HepG2 (cell line): ENCODE results near the gene HEXA. TPM values are rescaled to one million over a fixed set of nuclear protein-coding genes. Genes with fewer than 3 reads are reported as not detected.

Experiments
- ARID2 ChIP-seq: sonication (generic); formaldehyde crosslinking; IDR thresholded peaks from 2 replicates; pipeline ENCODE4 v1.8.1; 2022; ENCODE audit warnings: mild to moderate bottlenecking, missing genetic modification reagents, borderline replicate concordance
- ARNT2 ChIP-seq: sonication (generic); formaldehyde crosslinking; IDR thresholded peaks from 2 replicates; pipeline ENCODE4 v1.8.0; 2022; ENCODE audit warnings: mild to moderate bottlenecking, low read depth, missing genetic modification reagents, moderate library complexity
- BHLHE40 ChIP-seq: IDR thresholded peaks from 2 replicates; pipeline ENCODE4 v1.6.1; 2011; ENCODE audit warnings: low read length, improper control_type of control experiment
- CEBPB ChIP-seq: IDR thresholded peaks from 2 replicates; pipeline ENCODE4 v1.6.1; 2011; ENCODE audit warnings: low read depth, low read length, improper control_type of control experiment, borderline replicate concordance
- HMGA1 ChIP-seq: sonication (generic); formaldehyde crosslinking; conservative IDR thresholded peaks from 2 replicates; pipeline ENCODE4 v1.4.0; 2020; ENCODE audit warnings: missing genetic modification reagents
- MXD3 ChIP-seq: IDR thresholded peaks from 2 replicates; pipeline ENCODE4 v1.6.1; 2016; ENCODE audit warnings: mild to moderate bottlenecking, missing biosample characterization, missing genetic modification reagents
- POLR2AphosphoS2 ChIP-seq: IDR thresholded peaks from 2 replicates; pipeline ENCODE4 v1.6.1; 2011; ENCODE audit warnings: low read depth, low read length, improper control_type of control experiment
- SIN3A ChIP-seq: IDR thresholded peaks from 2 replicates; pipeline ENCODE4 v1.6.1; 2011; ENCODE audit warnings: low read depth, mild to moderate bottlenecking, control low read depth, low read length, borderline replicate concordance
- SRSF4 ChIP-seq: fragments of 200-400 bp; formaldehyde crosslinking; IDR thresholded peaks from one replicate; pipeline ENCODE4 v1.6.1; 2018; ENCODE audit warnings: mild to moderate bottlenecking, low read depth, low read length, moderate library complexity; ENCODE audit not compliant: poor library complexity, severe bottlenecking
- TAF15 ChIP-seq: fragments of 200-400 bp; formaldehyde crosslinking; IDR thresholded peaks from one replicate; pipeline ENCODE4 v1.6.1; 2018; ENCODE audit warnings: mild to moderate bottlenecking, low read depth, low read length; ENCODE audit not compliant: poor library complexity, severe bottlenecking
- TCF7 ChIP-seq: sonication (generic); IDR thresholded peaks from 2 replicates; pipeline ENCODE4 v1.6.1; 2016; ENCODE audit warnings: antibody characterized with exemption, low read depth
- TFE3 ChIP-seq: IDR thresholded peaks from 2 replicates; pipeline ENCODE4 v1.6.1; 2016
- ZFAT ChIP-seq: sonication (generic); formaldehyde crosslinking; conservative IDR thresholded peaks from 2 replicates; pipeline ENCODE4 v1.8.1; 2023; ENCODE audit warnings: missing genetic modification reagents, inconsistent platforms
- ZNF343 ChIP-seq: sonication (generic); formaldehyde crosslinking; IDR thresholded peaks from 2 replicates; pipeline ENCODE4 v1.4.0; 2020; ENCODE audit warnings: mild to moderate bottlenecking, missing genetic modification reagents
- ZNF510 ChIP-seq: sonication (generic); formaldehyde crosslinking; IDR thresholded peaks from 2 replicates; pipeline ENCODE4 v1.4.0; 2020; ENCODE audit warnings: low read depth, mild to moderate bottlenecking, missing genetic modification reagents
- ZNF687 ChIP-seq: sonication (generic); formaldehyde crosslinking; IDR thresholded peaks from 2 replicates; pipeline ENCODE4 v1.5.1; 2020; ENCODE audit warnings: mild to moderate bottlenecking, missing genetic modification reagents, moderate library complexity
- ZNF879 ChIP-seq: sonication (generic); formaldehyde crosslinking; IDR thresholded peaks from 2 replicates; pipeline ENCODE4 v1.8.1; 2023; ENCODE audit warnings: missing genetic modification reagents
- polyA plus RNA-seq, 8 experiments: library from polyadenylated mRNA; depleted of rRNA in 3 of 8; stranded (reverse) in 7 of 8; unstranded in 1 of 8; fragments of >200 nt; fragmentation: Illumina TruSeq in 4 of 8; extraction: Trizol in 4 of 8; gene quantifications; 2 replicates each; pipeline versions ENCODE4 v1.2.1 to v1.2.3, GENCODE V29; 2011 to 2016; ENCODE audit warnings: low read depth in 4 of 8, missing spikeins in 1 of 8, mixed read lengths in 1 of 8; ENCODE audit not compliant: insufficient read depth in 1 of 8
- total RNA-seq, 5 experiments: library from RNA; depleted of rRNA; stranded (reverse); fragments of >200 nt; fragmentation: Illumina TruSeq; extraction: Trizol; gene quantifications; 2 replicates each; pipeline ENCODE4 v1.2.3, GENCODE V29; 2016; ENCODE audit warnings: low read depth in 1 of 5
- TF ChIP-seq, protein P1 (sequence below): sonication (generic); formaldehyde crosslinking; IDR thresholded peaks from 2 replicates; pipeline ENCODE4 v1.5.1; 2020; ENCODE audit warnings: missing genetic modification reagents, mild to moderate bottlenecking, borderline replicate concordance

Gene HEXA
- total and polyA plus RNA-seq, 2 of the 13 experiments (the other 11 are each of a cell fraction or from before 2014, with no cell fraction given), result 106 to 219 TPM

DNA sequence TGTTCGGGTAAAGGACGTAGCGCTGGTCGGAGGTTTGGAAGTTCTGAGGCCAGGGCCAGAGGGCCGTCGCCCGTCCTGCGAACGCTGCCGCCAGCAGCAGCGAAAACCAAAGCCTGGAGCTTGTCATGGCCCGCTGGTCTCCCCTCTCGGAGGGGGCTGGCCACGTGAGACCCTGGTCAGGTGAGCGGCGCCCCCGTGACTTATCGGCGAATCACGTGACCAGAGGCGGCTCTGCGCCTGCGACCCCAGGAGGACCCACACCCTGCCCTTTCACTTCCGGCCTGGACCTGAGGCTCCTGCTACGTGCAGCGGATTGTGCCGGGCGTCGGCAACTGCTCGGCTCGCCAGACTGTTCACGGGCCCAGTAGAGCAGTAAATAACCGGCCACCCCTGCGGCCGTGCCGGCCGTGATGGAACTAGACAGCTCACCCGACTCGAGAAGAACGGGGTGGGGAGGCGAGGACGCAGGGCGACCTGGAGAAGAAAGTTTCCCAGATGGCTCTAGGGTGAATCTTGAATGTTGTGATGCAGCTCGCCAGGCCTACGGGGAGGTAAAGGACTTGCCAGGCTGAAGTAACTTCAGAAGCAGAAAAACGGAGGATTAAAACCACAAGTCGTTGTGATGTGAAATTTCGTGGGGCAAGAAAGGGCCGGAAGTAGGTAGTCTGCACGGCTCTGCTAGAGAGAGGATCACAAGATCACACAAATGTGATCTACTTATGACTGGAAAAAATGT lies at the start of gene HEXA (continued):
- peak; percentile 99 for TF ChIP-seq TFE3
- TF ChIP-seq SRSF4, result no peak
- peak; percentile 98 for TF ChIP-seq ZNF687 (CRISPR knock-in tag)
- TF ChIP-seq ARID2, result no peak
- TF ChIP-seq ARNT2, result peak; percentile 87
- TF ChIP-seq MXD3 (CRISPR knock-in tag), result peak; percentile 95
- no peak for TF ChIP-seq ZFAT (CRISPR knock-in tag)
- no peak; the same call in 1 of the 2 replicates for TF ChIP-seq POLR2AphosphoS2
- TF ChIP-seq, protein P1, sequence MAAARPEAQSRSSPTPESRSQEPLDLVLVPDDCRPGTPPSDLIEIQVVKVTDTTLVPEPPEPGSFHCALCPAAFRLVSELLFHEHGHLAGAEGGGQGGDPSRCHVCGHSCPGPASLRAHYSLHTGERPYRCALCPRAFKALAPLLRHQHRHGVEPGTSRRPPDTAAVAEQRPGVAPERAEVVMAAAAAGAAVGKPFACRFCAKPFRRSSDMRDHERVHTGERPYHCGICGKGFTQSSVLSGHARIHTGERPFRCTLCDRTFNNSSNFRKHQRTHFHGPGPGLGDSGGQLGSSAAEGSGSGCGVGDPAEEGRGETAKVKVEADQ, result peak; percentile 92; the same call in 1 of the 2 replicates
- TF ChIP-seq CEBPB, result no peak
- peak; percentile 96 for TF ChIP-seq BHLHE40
- TF ChIP-seq TAF15, result peak; percentile 63
- TF ChIP-seq ZNF879 (CRISPR knock-in tag), result peak; percentile 94
- peak; percentile 26; the same call in 1 of the 2 replicates for TF ChIP-seq ZNF343 (CRISPR knock-in tag)
- no peak for TF ChIP-seq HMGA1 (CRISPR knock-in tag)
- no peak for TF ChIP-seq TCF7
- no peak for TF ChIP-seq ZNF510 (CRISPR knock-in tag)
- TF ChIP-seq SIN3A, result peak; percentile 97
